Cardiac muscle cell (in vitro differentiated cells and primary cell): ENCODE data around the gene SLC25A21. TPM values are rescaled to one million over a fixed set of nuclear protein-coding genes. Genes with fewer than 3 reads are reported as not detected.
"Not testable (repeated sequence)": the region's sequence is repeated elsewhere in the genome, so short reads cannot be mapped to it uniquely, and the experiment has no call there.

ENCODE experiments used
- DNase-seq, 2 donors: peaks; one replicate each; pipeline versions ENCODE4 v3.0.0 to v3.0.0-alpha.2; 2010 to 2017; ENCODE audit warnings: low read depth in 1 of 2, low spot score in 1 of 2
- H3K27ac ChIP-seq: fragments of 200-600 bp; sonication (generic); 2 replicates; pipeline ENCODE4 v1.5.1; 2016
- H3K27me3 ChIP-seq: fragments of 200-600 bp; sonication (generic); 2 replicates; pipeline ENCODE4 v1.6.0; 2016; ENCODE audit warnings: control low read depth
- H3K36me3 ChIP-seq: fragments of 200-600 bp; sonication (generic); 2 replicates; pipeline ENCODE4 v1.5.1; 2016; ENCODE audit warnings: control low read depth
- H3K4me1 ChIP-seq: fragments of 200-600 bp; sonication (generic); 2 replicates; pipeline ENCODE4 v1.8.1; 2017; ENCODE audit warnings: low read depth, mild to moderate bottlenecking, mixed run types
- H3K4me3 ChIP-seq: fragments of 200-600 bp; sonication (generic); 2 replicates; pipeline ENCODE4 v1.5.1; 2016; ENCODE audit warnings: mild to moderate bottlenecking
- H3K9me3 ChIP-seq: fragments of 200-600 bp; sonication (generic); 2 replicates; pipeline ENCODE4 v1.5.1; 2017; ENCODE audit warnings: low read depth, mild to moderate bottlenecking, control low read depth
- polyA plus RNA-seq: library from polyadenylated mRNA; unstranded; fragments of >200 nt; fragmentation: Nextera tagmentation; extraction: Ambion mirVana; gene quantifications from 2 replicates; pipeline ENCODE4 v1.2.1, GENCODE V29; 2016
- total RNA-seq: library from RNA; depleted of rRNA; stranded (reverse); fragments of >200 nt; gene quantifications from 2 replicates; pipeline ENCODE4 v1.2.3, GENCODE V29; 2016
- TF ChIP-seq, protein P1 (sequence below): IDR thresholded peaks from 2 replicates; pipeline ENCODE4 v1.5.1; 2012; ENCODE audit warnings: low read depth, mild to moderate bottlenecking, low read length

Gene SLC25A21
- total and polyA plus RNA-seq, 2 experiments from 2014 or later = 0.63 to 8.4 TPM

DNA sequence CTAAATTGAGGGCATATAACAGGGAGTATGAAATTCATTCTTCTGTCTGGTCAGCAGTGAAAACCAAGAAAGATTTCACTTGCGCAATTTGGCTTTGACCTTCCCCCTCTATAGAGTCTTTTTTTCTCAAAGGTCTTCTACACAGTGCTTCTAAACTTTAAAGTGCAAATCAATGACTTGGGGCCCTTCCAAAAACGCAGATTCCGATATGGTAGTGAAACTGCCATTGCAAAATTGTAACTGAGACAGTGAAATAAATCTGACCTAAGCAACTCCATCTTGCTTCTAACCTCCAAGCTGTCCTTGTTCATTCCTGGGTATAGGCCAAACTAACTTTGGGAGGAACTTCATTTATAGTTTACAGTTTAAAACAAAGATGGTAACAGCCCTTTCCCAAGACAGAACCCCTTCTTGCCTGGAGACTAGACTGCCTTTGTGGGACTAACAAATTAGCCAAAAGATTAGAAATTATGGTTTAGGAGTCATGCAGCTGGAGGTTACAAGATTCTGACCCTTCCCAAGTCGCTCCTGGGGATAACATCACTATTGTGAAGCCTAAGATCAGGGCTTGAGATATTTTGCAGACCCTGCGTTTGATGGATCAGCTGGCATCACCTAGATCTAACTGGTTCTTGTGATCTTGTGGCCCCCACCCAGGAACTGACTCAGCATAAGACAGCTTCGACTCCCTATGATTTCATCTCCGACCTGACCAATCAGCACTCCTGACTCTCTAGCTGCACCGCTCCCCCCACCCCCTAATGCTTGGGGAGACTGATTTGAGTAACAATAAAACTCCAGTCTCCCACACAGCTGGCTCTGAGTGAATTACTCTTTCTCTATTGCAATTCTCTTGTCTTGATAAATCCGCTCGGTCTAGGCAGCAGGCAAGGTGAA, 5.0 kb downstream of the SLC25A21 start:
- Histone ChIP-seq H3K27me3 (no peaks in the 10 kb centered on the region), H3K27ac (no peak overlapping the region), H3K4me1 (no peaks in the 10 kb centered on the region), H3K36me3 (no peaks in the 10 kb centered on the region), H3K4me3 (no peak overlapping the region), H3K9me3 (no peaks in the 10 kb centered on the region)
- TF ChIP-seq, protein P1, sequence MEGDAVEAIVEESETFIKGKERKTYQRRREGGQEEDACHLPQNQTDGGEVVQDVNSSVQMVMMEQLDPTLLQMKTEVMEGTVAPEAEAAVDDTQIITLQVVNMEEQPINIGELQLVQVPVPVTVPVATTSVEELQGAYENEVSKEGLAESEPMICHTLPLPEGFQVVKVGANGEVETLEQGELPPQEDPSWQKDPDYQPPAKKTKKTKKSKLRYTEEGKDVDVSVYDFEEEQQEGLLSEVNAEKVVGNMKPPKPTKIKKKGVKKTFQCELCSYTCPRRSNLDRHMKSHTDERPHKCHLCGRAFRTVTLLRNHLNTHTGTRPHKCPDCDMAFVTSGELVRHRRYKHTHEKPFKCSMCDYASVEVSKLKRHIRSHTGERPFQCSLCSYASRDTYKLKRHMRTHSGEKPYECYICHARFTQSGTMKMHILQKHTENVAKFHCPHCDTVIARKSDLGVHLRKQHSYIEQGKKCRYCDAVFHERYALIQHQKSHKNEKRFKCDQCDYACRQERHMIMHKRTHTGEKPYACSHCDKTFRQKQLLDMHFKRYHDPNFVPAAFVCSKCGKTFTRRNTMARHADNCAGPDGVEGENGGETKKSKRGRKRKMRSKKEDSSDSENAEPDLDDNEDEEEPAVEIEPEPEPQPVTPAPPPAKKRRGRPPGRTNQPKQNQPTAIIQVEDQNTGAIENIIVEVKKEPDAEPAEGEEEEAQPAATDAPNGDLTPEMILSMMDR = no peak
- DNase-seq = no peak

DNA sequence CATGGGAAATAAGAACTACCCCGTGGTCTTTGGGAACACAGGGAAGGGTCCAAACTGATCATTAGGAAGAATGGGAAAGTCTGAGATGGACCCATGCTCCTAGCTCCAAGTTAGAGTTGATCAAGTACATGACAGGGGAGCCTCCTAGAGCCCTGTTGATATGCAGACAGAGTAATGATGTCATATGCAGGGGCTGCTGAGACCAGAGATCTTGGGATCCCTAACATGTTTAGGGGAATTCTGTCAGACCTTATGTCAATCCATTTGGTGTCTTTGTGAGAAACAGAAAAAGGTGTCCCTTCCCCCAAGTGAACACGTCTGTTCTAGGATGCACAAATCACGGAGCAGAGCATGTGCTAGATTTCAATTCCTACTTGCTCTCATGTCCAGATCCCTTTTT, 6.6 kb downstream of the SLC25A21 start:
- Histone ChIP-seq H3K36me3 (no peaks in the 10 kb centered on the region), H3K9me3 (no peaks in the 10 kb centered on the region), H3K4me1 (no peaks in the 10 kb centered on the region), H3K27me3 (no peaks in the 10 kb centered on the region), H3K4me3 (no peak overlapping the region), H3K27ac (no peak overlapping the region)
- no peak for DNase-seq
- TF ChIP-seq, protein P1 = no peak

DNA sequence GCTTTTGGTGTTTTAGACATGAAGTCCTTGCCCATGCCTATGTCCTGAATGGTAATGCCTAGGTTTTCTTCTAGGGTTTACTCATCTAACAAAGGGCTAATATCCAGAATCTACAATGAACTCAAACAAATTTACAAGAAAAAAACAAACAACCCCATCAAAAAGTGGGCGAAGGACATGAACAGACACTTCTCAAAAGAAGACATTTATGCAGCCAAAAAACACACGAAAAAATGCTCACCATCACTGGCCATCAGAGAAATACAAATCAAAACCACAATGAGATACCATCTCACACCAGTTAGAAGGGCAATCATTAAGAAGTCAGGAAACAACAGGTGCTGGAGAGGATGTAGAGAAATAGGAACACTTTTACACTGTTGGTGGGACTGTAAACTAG, 10.1 kb downstream of the SLC25A21 start:
- H3K4me1 ChIP-seq, H3K36me3 ChIP-seq, H3K4me3 ChIP-seq, H3K27ac ChIP-seq, H3K9me3 ChIP-seq, DNase-seq, H3K27me3 ChIP-seq: not testable (repeated sequence)

DNA sequence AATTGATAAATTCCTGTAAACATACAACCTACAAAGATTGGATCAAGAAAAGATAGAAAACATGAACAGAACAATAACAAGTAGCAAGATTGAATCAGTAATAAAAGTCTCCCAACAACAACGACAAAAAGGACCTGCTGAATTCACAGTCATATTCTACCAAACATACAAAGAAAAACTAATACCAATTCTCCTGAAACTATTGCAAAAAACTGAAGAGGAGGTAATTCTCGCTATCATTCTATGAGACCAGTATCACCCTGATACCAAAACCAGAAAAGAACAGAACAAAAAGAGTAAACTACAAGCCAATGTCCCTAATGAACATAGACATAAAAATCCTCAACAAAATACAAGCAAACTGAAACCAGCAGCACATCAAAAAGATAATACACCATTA, 14.4 kb downstream of the SLC25A21 start:
- no peak overlapping the region for H3K27ac ChIP-seq
- no peak for DNase-seq

DNA sequence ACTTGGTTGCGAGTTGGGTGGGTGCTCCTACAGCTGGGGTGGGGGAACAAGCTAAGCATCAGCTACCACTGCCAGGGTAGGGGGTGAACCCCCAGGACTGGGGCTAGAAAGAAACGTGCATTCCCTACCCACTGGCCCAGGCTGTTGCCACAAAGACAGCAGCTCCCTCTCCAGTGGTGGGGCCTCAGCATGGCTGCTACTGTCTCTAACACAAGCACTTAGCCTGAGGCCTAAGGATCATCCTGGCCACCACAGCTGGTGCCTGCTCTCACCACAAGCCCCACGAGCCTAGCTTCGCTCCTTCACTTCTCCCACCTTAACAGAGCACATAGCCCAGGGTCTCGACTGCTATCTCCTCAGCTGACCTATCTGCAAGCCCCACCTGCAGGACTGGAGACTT, 18.9 kb downstream of the SLC25A21 start:
- Histone ChIP-seq H3K4me3 (no peak overlapping the region), H3K27me3 (no peaks in the 10 kb centered on the region), H3K36me3 (no peaks in the 10 kb centered on the region), H3K4me1 (no peaks in the 10 kb centered on the region), H3K9me3 (no peaks in the 10 kb centered on the region), H3K27ac (no peak overlapping the region)
- DNase-seq = no peak
- TF ChIP-seq, protein P1 = no peak

More for the DNA sequence above, 14.4 kb downstream of the SLC25A21 start:
- Histone ChIP-seq H3K27me3 (no peaks in the 10 kb centered on the region), H3K4me1 (no peaks in the 10 kb centered on the region), H3K9me3 (no peaks in the 10 kb centered on the region), H3K4me3 (no peak overlapping the region), H3K36me3 (no peaks in the 10 kb centered on the region)
- TF ChIP-seq, protein P1 = no peak

DNA sequence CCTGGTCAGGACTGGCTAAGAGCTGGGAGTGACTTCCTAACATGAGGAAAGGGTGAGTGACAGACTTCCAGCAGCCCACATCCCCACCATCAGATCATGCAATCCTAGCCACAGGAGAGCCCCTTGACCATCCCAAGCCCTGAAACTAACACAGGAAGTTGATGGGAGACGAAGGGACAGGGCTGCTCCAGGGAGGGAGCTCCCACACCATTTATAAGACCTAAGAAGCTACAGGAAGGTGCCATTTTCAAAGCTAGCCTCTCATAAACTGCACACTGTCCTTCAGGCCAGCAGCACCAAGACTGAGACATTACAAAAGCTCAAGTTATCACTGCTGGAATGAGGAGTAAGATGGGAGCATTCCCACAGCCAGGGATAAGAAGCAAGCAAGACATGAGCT, 19.4 kb downstream of the SLC25A21 start:
- Histone ChIP-seq H3K4me1 (no peaks in the 10 kb centered on the region), H3K27me3 (no peaks in the 10 kb centered on the region), H3K36me3 (no peaks in the 10 kb centered on the region), H3K9me3 (no peaks in the 10 kb centered on the region), H3K27ac (no peak overlapping the region), H3K4me3 (no peak overlapping the region)
- TF ChIP-seq, protein P1 = no peak
- DNase-seq = no peak
